Activated T-helper 1 cell treated with anti-CD3 and anti-CD28 coated beads, Interleukin-2, amount 50 U/mL, for 16 hours (primary cell): ENCODE measurements around the gene SGF29.
"Not testable (repeated sequence)": the region's sequence is repeated elsewhere in the genome, so short reads cannot be mapped to it uniquely, and the experiment has no call there.

ENCODE experiments used
- DNase-seq, 2 donors: peaks; one replicate each; pipeline ENCODE4 v3.0.0-alpha.2; 2020; ENCODE audit warnings: low read depth in 1 of 2, low spot score in 1 of 2

Gene SGF29

DNA sequence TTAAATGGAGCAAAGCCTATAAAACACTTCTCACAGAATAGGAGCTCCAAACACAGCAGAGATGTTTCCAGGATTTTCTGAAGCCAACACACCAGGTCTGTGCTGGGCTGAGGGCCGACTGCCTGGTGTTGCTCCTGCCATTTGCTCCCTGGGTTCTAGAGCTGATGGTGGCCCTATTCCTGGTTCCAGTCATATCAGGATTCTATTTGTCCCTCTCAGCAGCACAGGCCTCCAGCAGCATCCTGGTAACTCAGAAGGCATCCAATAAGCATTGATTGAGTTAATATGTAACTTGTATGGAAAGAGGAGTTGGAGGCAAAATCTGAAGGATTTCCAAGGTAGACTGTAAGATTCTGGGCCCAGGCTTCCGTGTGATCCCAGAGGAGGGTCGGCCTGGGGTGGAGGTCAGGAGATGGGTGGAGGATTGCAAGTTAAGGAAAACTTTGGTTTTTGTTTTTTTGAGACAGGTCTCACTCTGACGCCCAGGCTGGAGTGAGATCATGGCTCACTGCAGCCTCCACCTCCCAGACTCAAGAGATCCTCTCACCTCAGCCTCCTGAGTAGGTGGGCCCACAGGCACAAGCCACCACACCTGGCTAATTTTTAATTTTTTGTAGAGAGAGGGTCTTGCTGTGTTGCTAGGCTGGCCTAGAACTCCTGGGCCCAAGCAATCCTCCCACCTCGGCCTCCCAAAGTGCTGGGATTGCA is 20.6 kb upstream of the SGF29 start:
- no peak for DNase-seq

DNA sequence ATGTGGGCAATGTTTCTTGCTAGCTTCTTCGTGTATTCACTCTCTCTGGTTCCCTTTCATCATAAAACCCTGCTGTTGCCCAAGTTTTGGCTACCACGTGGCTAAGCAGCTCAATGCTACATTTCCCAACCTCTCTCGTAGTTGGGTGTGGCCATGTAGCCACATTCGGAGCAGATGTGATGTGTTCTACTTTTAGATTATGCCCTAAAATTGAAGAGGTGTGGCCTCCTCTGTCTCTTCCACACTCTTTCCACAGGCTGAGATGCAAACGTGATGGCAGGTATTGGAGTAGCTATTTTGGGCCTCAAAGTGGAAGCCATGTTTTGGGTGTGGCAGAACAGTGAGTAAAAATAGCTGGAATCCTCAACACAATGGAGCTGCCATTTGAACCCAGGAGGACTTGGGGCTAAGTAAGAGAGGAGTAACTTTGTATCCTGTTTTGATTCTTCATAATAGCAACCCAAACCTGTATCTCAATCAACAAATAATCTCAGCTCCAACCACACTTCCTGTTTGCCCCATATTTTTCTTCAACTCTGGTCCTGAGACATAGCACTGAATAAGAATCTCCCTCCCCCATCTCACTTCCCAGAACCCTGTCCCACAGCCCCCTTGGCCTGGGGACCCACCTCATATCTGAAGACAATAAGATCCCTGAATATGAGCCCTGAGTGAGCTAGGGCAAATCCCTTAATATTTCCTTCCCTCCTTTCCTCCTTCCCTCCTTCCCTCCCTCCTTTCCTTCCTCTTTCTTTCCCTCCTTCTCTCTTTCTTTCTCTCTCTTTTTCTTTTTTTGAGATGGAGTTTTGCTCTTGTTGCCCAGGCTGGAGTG is 19.0 kb upstream of the SGF29 start:
- DNase-seq = no peak

DNA sequence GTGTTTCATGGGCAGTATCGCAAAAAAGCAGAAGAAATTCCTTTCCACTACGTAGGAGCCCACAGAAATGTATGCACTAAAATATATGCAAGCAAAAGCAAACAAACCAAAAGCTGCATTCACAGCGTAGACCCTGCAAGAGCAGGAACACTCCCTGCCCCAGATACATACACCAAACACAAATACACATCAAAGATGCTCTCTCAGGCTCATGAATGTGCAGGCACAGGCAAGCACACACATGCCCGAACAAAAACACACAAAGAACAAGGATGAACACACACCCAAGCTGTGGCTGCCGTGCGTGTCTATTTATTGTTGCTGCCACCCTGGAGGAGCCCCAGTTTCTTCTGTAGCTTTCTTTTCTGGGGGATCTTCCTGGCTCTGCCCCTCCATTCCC is 16.6 kb upstream of the SGF29 start:
- DNase-seq = no peak

DNA sequence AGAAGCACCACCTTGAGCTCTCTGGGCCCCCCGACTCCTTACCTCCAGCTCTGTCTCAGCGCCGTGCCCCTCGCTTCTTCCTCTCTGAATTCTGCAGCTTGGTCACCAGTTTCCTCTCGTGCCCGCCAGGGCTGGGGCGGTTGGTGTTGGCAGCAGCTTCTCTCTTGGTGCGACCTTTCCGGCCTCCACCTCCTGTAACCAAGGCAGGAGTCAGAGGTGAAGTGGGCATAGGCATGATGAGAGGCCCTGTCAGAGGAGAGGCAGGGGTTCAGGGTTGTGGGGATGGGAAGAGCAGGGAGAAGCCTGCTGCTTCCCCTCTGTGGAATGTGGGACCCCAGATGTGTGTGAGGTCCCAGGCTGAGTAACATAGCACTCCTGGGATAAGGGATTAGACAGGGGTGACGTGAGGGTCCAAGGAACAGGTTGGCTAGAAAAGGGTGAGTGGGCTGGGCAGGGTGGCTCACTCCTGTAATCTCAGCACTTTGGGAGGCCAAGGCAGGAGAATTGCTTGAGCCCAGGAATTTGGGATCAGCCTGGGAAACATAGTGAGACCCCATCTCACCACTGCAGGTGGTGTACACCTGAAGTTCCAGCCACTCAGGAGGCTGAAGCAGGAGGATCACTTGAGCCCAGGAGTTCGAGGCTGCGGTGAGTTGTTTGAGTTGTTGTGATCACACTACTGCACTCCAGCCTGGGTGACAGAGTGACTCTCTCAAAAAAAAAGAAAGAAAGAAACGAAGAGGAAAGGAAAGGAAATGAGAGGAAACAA is 15.6 kb upstream of the SGF29 start:
- no peak for DNase-seq

DNA sequence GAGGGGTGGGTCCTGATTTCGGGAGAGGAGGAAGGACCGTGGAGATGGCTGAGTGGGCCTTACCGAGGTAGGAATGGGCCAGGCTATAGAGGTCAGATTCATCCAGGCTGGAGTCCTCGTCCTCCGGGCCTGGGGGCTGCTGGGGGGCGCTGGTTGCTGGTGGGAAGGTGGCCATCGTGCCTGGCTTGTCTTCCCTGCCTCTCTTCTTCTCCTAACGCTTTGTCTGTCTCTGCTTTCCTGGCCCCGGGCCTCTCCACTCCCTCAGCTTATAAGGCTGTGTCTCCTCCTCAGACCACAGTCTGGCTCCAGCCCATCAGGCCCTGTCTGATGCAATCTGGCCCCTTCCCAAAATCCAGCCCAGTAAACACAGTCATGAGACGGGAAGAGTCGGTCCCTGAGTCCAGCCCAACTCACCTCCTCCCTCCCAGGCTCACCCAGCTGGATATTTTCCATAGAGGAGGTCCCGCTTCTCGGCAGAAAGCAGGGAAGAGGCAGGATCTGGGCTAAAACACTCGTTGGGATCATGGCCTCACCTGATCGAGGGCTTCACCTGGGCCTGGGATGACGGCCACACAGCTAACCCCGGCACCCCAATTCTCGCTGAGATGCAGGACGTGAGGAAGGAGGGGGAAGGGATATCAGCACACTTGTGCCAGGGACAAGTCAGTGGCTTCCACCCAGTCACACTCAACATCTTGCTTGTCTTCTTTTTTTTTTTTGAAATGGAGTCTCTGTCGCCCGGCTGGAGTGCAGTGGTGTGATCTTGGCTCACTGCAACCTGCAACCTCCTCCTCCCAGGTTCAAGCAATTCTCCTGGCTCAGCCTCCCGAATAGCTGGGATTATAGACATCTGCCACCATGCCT is 14.8 kb upstream of the SGF29 start, which contains the start of gene NUPR1:
Gene NUPR1, minus strand, starts transcription at position 242 of the 864 bp plus-strand sequence. Its CDS starts 67 bp downstream, at position 175.
- no peak for DNase-seq

DNA sequence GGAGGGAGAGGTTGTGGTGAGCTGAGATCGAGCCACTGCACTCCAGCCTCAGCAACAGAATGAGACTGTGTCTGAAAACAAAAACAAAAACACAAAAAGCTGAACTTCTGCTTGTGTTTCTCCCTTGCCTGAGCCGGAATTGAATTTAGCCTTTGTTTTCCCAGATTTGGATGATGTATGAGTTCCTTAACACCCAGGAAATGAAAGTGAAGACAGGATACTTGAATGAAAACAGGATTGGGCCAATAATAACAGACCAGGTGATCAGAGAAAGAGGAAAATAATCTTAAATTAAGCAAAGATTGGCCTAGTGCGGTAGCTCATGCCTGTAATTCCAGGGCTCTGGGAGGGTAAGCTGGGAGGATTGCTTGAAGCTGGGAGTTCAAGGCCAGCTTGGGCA is 13.4 kb upstream of the SGF29 start:
- no peak for DNase-seq

DNA sequence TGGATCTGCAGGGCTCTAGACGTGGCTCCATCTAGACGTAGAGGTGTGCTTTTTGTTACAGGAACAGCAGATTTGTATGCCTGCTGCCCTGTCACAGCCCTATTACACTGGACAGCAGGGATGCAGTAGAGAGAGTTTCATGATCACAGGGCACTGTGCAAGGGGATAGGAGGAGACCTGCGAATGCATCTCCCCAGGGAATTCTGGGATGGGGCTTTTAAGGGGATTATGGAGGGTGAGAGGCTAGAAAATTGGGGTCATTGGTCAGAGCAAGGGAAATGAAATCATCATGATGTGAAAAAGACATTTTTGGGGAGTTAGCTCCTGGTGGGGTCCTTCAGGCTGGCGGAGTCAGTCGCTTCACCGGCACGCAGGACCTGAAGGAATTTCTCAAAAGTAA is 11.1 kb upstream of the SGF29 start:
- DNase-seq = no peak

DNA sequence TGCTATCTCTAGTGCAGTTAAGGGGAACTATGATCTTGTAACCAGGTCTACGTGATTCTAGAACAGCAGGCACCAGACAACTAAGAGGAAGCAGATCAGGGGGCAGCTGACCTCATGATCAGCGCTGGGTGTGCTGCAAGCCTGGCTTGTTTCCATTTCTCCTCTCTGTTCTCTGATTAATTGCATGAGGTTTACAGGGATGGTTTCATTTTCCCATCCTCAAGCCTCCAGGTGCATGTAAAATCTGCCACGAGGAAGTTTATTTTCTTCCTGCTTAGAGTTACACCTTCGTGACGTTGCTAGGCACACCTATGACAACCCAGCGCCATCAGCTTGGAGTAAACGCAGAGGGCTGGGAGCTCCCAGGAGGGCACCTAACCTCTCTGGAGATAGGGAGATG is 10.6 kb upstream of the SGF29 start:
- no peak for DNase-seq

DNA sequence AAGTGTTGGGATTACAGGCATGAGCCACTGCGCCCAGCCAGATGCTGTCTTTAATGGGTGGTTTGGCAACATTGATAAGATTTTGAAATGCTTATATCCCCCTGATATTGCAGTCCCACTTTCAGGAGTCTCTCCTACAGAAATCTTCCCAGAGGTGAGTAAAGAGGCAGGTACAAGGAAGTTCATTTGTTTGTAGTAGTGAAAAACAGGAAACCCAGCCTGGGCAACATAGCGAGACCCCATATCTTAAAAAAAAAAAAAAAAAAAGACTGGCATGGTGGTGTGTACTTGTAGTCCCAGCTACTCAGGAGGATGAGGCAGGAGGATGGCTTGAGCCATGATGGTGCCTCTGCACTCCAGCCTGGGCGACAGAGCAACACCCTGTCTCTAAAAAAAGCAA is 8.7 kb upstream of the SGF29 start:
- DNase-seq = no peak

DNA sequence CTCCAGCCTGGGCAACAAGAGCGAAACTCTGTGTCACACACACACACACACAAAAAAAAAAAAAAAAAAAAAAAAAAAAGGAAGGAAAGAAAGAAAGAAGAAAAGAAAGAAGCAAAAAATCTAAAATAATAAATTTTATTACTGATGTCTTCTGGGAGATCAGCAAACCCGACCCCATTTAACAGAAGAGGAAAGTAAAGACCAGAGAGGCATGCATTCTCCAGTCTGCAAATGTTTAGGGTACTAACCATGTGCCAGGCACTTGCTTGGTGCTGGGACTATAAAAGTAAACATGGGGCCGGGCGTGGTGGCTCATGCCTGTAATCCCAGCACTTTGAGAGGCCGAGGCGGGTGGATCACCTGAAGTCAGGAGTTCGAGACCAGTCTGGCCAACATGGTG is 7.8 kb upstream of the SGF29 start:
- DNase-seq = not testable (repeated sequence)

DNA sequence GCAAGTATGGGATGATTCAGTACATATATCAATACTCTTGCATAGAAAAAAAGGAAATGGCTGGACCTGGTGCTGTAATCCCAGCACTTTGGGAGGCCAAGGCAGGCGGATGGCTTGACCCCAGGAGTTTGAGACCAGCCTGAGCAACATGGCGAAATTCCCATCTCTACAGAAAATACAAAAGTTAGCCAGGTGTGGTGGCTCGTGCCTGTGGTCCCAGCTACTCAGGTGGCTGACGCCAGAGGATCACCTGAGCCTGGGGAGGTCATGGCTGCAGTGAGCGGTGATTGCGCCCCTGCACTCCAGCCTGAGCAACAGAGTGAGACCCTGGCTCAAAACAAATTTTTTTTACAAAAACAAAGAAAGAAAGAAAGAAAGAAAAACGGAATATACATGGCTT is 7.1 kb upstream of the SGF29 start:
- DNase-seq = no peak

DNA sequence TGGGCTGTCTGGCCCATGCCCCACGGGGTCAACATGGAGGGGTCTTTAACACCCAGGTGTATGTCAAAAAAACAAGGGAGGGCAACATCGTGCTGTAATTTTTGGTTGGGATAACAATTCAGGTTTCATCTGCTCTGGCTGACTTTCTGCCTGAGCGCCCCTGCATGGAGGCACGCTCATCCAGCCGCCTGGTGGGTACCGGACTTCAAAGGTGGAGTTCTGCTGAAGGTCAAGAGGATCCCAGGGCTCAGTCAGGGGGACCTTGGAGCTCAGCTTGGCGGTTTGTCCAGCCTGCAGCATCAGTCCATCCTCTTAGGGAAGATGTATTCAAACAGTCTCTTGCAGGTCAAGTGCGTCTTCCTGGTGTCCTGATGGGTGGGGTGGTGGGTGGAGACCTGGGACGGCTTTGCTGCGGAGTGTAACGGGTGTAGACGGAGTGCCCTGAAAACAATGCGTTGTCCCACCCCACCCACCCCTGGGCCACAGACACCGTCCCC is 5.4 kb upstream of the SGF29 start:
- no peak for DNase-seq

DNA sequence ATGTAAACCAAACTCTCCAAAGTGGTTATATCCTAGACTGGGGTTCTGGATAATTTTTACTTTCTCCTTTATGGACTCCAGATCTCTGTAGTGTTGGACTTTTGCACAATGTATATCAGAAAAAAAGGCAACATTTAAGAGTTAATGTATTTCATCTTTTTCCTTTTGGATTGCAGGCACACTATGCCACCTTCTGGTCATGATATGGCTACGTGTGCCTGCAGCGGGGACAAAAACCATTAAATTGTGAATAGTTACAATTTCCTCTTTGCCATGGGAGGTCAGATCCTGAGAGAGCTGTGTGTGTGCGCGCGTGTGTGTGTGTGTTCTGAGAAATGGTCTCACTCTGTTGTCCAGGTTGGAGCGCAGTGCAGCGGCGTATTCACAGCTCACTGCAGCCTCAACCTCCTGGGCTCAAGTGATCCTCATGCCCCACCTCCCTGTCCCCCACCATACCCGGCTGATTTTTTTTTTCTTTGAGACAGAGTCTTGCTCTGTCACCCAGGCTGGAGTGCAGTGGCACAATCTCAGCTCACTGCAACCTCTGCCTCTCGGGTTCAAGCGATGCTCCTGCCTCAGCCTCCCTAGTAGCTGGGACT is 4.3 kb upstream of the SGF29 start:
- no peak for DNase-seq

DNA sequence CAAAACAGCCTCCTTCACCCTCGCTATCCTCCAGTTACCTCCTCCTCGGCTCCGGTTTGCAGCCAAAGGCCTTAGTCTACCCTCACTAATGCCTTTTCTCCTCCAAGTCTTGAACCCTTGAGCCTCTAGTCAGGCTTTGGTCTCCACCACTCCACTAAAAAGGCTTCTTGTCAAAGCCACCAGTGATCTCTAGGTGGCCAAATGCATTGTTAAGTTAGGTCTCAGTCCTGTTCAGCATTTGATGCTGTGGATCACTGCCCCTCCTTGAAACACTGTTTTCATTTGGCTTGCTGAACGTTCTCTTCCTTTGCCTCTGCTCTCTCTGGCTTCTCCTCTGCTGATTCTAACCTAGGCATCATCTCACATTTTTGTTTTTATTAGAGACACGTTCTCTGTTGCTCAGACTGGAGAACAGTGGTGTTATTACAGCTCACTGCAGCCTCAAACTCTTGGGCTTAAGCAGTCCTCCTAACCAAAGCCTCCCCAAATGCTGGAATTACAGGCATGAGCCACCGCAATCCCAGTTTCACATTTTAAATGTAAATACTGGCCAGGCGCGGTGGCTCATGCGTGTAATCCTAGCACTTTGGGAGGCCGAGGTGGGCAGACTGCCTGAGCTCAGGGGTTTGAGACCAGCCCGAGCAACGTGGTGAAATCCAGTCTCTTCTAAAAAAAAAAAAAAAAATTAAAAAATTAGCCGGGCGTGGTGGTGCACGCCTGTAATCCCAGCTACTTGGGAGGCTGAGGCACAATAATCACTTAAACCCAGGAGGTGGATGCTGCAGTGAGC is 1.1 kb downstream of the SGF29 start:
- no peak for DNase-seq

DNA sequence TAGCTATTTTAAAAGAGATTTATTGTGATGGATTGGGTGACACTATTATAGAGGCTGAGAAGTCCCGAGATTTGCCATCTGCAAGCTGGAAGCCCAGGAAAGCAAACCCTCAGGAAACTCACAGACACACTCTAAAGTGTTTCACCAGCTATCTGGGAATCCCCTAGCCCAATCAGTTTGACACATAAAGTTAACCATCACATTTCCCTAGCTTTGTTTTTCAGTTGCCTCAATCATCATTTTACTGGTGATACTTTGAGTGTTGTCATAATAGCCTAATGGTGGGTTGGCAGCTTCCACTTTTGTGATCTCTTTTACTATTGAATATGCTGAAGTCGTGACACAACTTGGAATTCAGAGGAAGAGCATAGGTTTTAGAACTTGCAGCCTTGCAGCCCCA is 1.8 kb downstream of the SGF29 start:
- no peak for DNase-seq

DNA sequence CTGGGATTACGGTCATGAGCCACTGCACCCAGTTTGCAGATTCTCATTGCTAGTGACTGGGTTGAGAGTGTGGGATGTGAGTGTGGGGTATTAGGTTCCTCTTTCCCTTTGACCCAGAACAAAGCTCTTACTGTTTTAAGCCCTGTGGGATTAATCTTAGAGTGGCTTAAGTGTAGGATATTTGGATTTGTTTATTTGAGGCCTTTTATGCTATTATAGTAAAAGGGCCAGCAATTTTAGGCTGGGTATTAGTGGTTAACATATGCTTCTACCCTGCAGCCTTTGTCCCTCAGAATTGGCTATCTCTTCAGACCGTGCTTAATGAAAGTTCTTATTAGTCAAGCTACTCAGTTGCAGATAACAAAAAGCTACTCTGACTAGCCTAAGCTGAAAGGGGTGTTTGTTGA is 3.2 kb downstream of the SGF29 start:
- no peak for DNase-seq

DNA sequence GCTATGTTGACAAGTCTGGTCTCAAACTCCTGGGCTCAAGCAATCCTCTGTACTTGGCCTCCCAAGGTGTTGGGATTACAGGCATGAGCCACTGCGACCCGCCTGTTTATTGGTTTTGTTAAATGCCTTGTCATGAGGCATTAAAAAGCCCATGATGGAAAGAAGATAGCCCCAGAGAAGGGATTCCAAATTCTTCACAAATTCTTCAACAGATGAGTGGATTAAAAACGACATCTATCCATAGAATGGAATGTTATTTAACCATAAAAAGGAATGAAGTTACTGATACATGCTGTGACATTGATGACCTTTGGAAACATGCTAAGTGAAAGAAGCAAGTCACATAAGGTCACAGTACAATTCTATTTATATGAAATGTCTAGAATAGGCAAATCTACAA is 4.7 kb downstream of the SGF29 start:
- DNase-seq = no peak

DNA sequence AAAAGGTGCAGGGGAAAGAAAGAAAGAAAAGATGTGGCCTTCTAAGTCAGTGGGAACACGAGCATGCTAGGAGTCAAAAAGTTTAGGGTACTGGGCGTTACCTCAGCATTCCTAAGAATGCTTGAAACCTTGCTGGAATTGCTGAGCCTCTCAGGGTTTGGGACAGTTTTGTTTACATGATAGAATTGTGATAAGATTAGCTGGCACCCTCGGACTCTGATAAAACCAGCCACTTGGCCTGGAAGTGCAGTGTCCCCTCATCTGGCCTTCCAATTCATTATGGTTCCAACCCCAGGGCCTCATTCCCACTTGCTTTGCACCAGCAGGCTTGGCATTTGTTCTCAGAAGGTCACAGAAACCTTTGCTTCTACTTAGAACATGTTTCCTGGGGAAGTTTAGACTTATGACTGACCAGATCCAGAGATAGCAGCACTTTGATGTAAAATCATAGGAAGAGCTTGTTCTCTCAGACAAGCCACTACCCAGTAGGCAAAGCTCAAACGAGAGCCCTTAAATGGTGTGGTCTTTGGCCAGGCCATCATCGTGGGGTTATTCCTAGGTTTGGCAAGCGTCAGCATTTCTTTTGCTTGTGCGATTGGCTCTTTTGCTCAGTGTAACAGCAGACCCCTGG is 8.0 kb downstream of the SGF29 start:
- no peak for DNase-seq

DNA sequence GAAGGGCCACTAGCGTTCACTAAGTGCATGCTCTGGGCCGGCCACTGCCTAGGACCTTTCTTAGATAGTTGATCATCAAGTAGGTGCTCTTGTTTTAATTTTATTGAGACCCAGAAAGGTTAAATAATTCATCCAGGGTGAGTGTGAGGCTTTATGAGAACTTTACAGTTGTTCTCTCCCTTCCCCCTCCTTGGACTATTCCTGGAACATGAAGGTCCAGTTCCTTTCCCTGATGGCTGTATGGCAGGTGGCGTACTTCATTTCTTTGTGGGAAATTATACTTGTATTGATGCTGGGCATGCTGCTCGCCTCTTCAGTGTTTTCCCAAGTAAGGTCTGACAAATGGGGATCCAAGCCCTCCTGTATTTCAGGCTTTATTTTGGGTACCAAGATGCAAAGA is 8.5 kb downstream of the SGF29 start:
- no peak for DNase-seq
